Uterus (tissue), 2 donors: Measurements from ENCODE around the gene PI4K2A.
A peak's percentile ranks its signal among the peaks of the same experiment; 100 is the strongest.

Experiments used
- CTCF ChIP-seq, 4 experiments: fragments of 200-600 bp in 2 of 4; fragments of 450-650 bp in 2 of 4; sonication (generic) in 2 of 4; IDR thresholded peaks; one replicate each; pipeline ENCODE4 v1.5.1; 2016 to 2019; ENCODE audit warnings: antibody characterized with exemption in 4 of 4, mild to moderate bottlenecking in 2 of 4, moderate library complexity in 1 of 4
- POLR2A ChIP-seq, 2 donors: fragments of 450-650 bp; IDR thresholded peaks; one replicate each; pipeline ENCODE4 v1.6.1; 2016; ENCODE audit warnings: antibody characterized with exemption in 2 of 2, mild to moderate bottlenecking in 1 of 2, moderate library complexity in 1 of 2

- TF ChIP-seq POLR2A (IDR thresholded peaks at IDR 0.05) = no peak
- peak; percentile 74 to 86 (median 83) for TF ChIP-seq CTCF (IDR thresholded peaks at IDR 0.05)
These were observed 61.1 kb downstream of the PI4K2A start for GRCh38 chr10:97701438-97702069.
